Peyer's patch (tissue), 4 donors: ENCODE data around the gene NFIB. TPM values are rescaled to one million over a fixed set of nuclear protein-coding genes. Genes with fewer than 3 reads are reported as not detected.

Source experiments
- DNase-seq, 3 donors: peaks; one replicate each; pipeline ENCODE4 v3.0.0-alpha.2; 2017 to 2019
- H3K27ac ChIP-seq, 4 donors: fragments of 200-600 bp; sonication (generic); one replicate each; pipeline ENCODE4 v1.5.1; 2016 to 2019
- H3K27me3 ChIP-seq, 2 donors: fragments of 200-600 bp; sonication (generic); one replicate each; pipeline ENCODE4 v1.5.1; 2019
- H3K36me3 ChIP-seq, 3 donors: fragments of 200-600 bp; sonication (generic); one replicate each; pipeline ENCODE4 v1.5.1; 2016 to 2019
- H3K4me1 ChIP-seq, 4 donors: fragments of 200-600 bp; sonication (generic); one replicate each; pipeline ENCODE4 v1.5.1; 2016 to 2019
- H3K4me3 ChIP-seq, 4 donors: fragments of 200-600 bp; sonication (generic); 1 replicate in 3 of 4; 2 replicates in 1 of 4; pipeline ENCODE4 v1.5.1; 2016 to 2019; ENCODE audit warnings: mild to moderate bottlenecking in 1 of 4
- H3K9me3 ChIP-seq, 4 donors: fragments of 200-600 bp; sonication (generic); one replicate each; pipeline ENCODE4 v1.5.1; 2016 to 2019; ENCODE audit warnings: mild to moderate bottlenecking in 1 of 4
- POLR2A ChIP-seq, 2 donors: fragments of 450-650 bp; IDR thresholded peaks; one replicate each; pipeline ENCODE4 v1.5.1; 2017; ENCODE audit warnings: antibody characterized with exemption in 2 of 2, mild to moderate bottlenecking in 2 of 2, moderate library complexity in 2 of 2
- total RNA-seq, 4 donors: library from RNA; depleted of rRNA; stranded (reverse); fragments of >200 nt; gene quantifications; one replicate each; pipeline ENCODE4 v1.1.0, GENCODE V29; 2016
- TF ChIP-seq, protein P1 (sequence below), 6 experiments: fragments of 450-650 bp in 4 of 6; fragments of 200-600 bp in 2 of 6; sonication (generic) in 1 of 6; IDR thresholded peaks; one replicate each; pipeline ENCODE4 v1.5.1; 2017 to 2019; ENCODE audit warnings: antibody characterized with exemption in 6 of 6, mild to moderate bottlenecking in 3 of 6, moderate library complexity in 1 of 6

The NFIB gene
- total RNA-seq, 4 donors from 2014 or later, result 89.7 to 229 (median 159) TPM

GRCh38 chr9:14251154-14252071 lies 62.5 kb downstream of the NFIB start:
- Histone ChIP-seq H3K4me1 (peaks cover 0 to 15% (median 0%) of the 10 kb centered on the region in 4 donors), H3K4me3 (no peak overlapping the region)

GRCh38 chr9:14250794-14251153 lies 63.2 kb downstream of the NFIB start:
- Histone ChIP-seq H3K27me3 (no peaks in the 10 kb centered on the region), H3K4me1 (peaks cover 0 to 15% (median 0%) of the 10 kb centered on the region in 4 donors)

More at GRCh38 chr9:14251154-14252071, 62.5 kb downstream of the NFIB start:
- H3K27me3 ChIP-seq, result no peaks in the 10 kb centered on the region
- peak overlapping the region in 2 of 4 donors; percentile 26 to 77 for H3K27ac ChIP-seq
- TF ChIP-seq, protein P1, sequence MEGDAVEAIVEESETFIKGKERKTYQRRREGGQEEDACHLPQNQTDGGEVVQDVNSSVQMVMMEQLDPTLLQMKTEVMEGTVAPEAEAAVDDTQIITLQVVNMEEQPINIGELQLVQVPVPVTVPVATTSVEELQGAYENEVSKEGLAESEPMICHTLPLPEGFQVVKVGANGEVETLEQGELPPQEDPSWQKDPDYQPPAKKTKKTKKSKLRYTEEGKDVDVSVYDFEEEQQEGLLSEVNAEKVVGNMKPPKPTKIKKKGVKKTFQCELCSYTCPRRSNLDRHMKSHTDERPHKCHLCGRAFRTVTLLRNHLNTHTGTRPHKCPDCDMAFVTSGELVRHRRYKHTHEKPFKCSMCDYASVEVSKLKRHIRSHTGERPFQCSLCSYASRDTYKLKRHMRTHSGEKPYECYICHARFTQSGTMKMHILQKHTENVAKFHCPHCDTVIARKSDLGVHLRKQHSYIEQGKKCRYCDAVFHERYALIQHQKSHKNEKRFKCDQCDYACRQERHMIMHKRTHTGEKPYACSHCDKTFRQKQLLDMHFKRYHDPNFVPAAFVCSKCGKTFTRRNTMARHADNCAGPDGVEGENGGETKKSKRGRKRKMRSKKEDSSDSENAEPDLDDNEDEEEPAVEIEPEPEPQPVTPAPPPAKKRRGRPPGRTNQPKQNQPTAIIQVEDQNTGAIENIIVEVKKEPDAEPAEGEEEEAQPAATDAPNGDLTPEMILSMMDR (IDR thresholded peaks at IDR 0.05), result peak in 1 of 6 experiments; percentile 2
- TF ChIP-seq POLR2A (IDR thresholded peaks at IDR 0.05), result no peak
- no peaks in the 10 kb centered on the region for H3K36me3 ChIP-seq
- H3K9me3 ChIP-seq, result no peaks in the 10 kb centered on the region
- DNase-seq, result peak in 2 of 3 donors; percentile 66 to 84

GRCh38 chr9:14249527-14249926 lies 64.4 kb downstream of the NFIB start:
- H3K9me3 ChIP-seq, result no peaks in the 10 kb centered on the region
- H3K27ac ChIP-seq, result no peak overlapping the region
- H3K27me3 ChIP-seq, result no peaks in the 10 kb centered on the region
- DNase-seq, result no peak
- H3K4me3 ChIP-seq, result no peak overlapping the region
- TF ChIP-seq, protein P1 (IDR thresholded peaks at IDR 0.05), result no peak
- H3K4me1 ChIP-seq, result peaks cover 0 to 19% (median 0%) of the 10 kb centered on the region in 4 donors
- no peaks in the 10 kb centered on the region for H3K36me3 ChIP-seq

More at GRCh38 chr9:14250794-14251153, 63.2 kb downstream of the NFIB start:
- no peaks in the 10 kb centered on the region for H3K9me3 ChIP-seq
- TF ChIP-seq POLR2A (IDR thresholded peaks at IDR 0.05), result no peak
- TF ChIP-seq, protein P1 (IDR thresholded peaks at IDR 0.05), result no peak
- no peak overlapping the region for H3K4me3 ChIP-seq
- no peak for DNase-seq
- H3K36me3 ChIP-seq, result no peaks in the 10 kb centered on the region
- peak overlapping the region in 1 of 4 donors; percentile 26 for H3K27ac ChIP-seq

DNA sequence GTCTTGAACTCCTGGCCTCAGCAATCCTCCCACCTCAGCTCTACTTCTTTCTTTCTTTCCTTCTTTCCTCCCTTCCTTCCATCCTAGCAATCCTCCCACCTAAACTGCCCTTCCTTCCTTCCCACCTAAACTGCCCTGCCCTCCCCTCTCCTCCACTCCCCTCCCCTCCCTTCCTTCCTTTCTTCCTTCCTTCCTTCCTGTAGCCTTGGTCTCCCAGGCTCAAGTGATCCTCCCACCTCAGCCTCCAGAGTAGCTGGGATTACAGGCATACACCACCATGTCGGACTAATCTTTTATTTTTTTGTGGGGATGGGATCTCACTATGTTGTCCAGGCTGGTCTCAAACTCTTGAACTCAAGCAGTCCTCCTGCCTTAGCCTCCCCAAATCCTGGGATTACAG lies 65.8 kb downstream of the NFIB start:
- no peaks in the 10 kb centered on the region for H3K9me3 ChIP-seq
- H3K27ac ChIP-seq, result no peak overlapping the region
- no peak overlapping the region for H3K4me3 ChIP-seq
- no peak for DNase-seq
- H3K27me3 ChIP-seq, result no peaks in the 10 kb centered on the region
- TF ChIP-seq POLR2A (IDR thresholded peaks at IDR 0.05), result no peak
- TF ChIP-seq, protein P1 (IDR thresholded peaks at IDR 0.05), result no peak
- no peaks in the 10 kb centered on the region for H3K36me3 ChIP-seq
- peaks cover 0 to 19% (median 0%) of the 10 kb centered on the region in 4 donors for H3K4me1 ChIP-seq

GRCh38 chr9:14247577-14247976 lies 66.4 kb downstream of the NFIB start:
- H3K9me3 ChIP-seq, result no peaks in the 10 kb centered on the region
- no peaks in the 10 kb centered on the region for H3K27me3 ChIP-seq
- no peak overlapping the region for H3K27ac ChIP-seq
- no peak for DNase-seq
- H3K36me3 ChIP-seq, result no peaks in the 10 kb centered on the region
- no peak for TF ChIP-seq POLR2A (IDR thresholded peaks at IDR 0.05)
- TF ChIP-seq, protein P1 (IDR thresholded peaks at IDR 0.05), result no peak
- peaks cover 0 to 19% (median 0%) of the 10 kb centered on the region in 4 donors for H3K4me1 ChIP-seq
- H3K4me3 ChIP-seq, result no peak overlapping the region
